Measurements from ENCODE around the gene SUPT20HL2. TPM values are rescaled to one million over a fixed set of nuclear protein-coding genes. Genes with fewer than 3 reads are reported as not detected.

SUPT20HL2 gene
- total RNA-seq, 1 experiment from 2014 or later, result not detected

- H3K4me1 Mint-ChIP-seq, result no peaks in the 10 kb centered on the region; a peak in 3 of 4 replicates
- Histone ChIP-seq H3K18ac (ENCODE audit: insufficient read length, low read depth, low read length) (no peak overlapping the region), H2BK20ac (ENCODE audit: low read depth, low read length, poor library complexity, severe bottlenecking) (no peak overlapping the region), H3K23me2 (ENCODE audit: insufficient read length, low read depth, low read length, poor library complexity, severe bottlenecking) (no peaks in the 10 kb centered on the region), H2BK120ac (ENCODE audit: low read depth, low read length, poor library complexity, severe bottlenecking) (no peak overlapping the region), H3K79me2 (ENCODE audit: insufficient read depth, low read length) (no peaks in the 10 kb centered on the region), H4K8ac (replicated peaks; ENCODE audit: insufficient read length, low read depth, low read length) (no peak overlapping the region), H4K5ac (ENCODE audit: insufficient read length, low read depth, low read length) (no peak overlapping the region), H2BK15ac (ENCODE audit: low read depth, low read length) (no peak overlapping the region), H3K4ac (ENCODE audit: low read depth, low read length) (no peak overlapping the region), H4K91ac (ENCODE audit: insufficient read length, low read depth, low read length) (no peak overlapping the region), H2BK5ac (ENCODE audit: insufficient read length, low read length) (no peak overlapping the region), H3K56ac (ENCODE audit: insufficient read length, low read depth, low read length) (no peak overlapping the region), H3K23ac (ENCODE audit: insufficient read length, low read depth, low read length) (no peak overlapping the region), H2AK5ac (ENCODE audit: insufficient read length, low read length) (no peak overlapping the region), H3K79me1 (ENCODE audit: insufficient read depth, low read depth, low read length, poor library complexity, severe bottlenecking) (no peaks in the 10 kb centered on the region), H3K14ac (ENCODE audit: insufficient read depth, low read length) (no peak overlapping the region), H2BK12ac (ENCODE audit: insufficient read length, low read depth, low read length) (no peak overlapping the region), H3K4me2 (ENCODE audit: insufficient read depth, insufficient read length, low read length) (no peak overlapping the region), H3K9ac (ENCODE audit: extremely low read depth, insufficient read length, low read length) (no peak overlapping the region), H3K27ac (ENCODE audit: insufficient read length, low read depth, low read length) (no peak overlapping the region), H4K20me1 (ENCODE audit: control insufficient read depth, insufficient read depth, insufficient read length) (no peaks in the 10 kb centered on the region), H3K9me3 (ENCODE audit: control insufficient read depth, low read depth, low read length) (no peaks in the 10 kb centered on the region), H2AFZ (ENCODE audit: low read length) (no peak overlapping the region), H3T11ph (ENCODE audit: low read length) (no peak overlapping the region), H3K27me3 (ENCODE audit: insufficient read depth, low read length) (no peaks in the 10 kb centered on the region), H3K4me1 (ENCODE audit: insufficient read depth, low read length) (no peaks in the 10 kb centered on the region)
- no peak overlapping the region for H3K27ac Mint-ChIP-seq
- peaks cover 2% of the 10 kb centered on the region; the same call in 1 of the 2 replicates for H3K27me3 Mint-ChIP-seq (ENCODE audit: low read depth)
- H3K4me3 Mint-ChIP-seq, result no peak overlapping the region
- no peak for TF ChIP-seq CTCF (conservative IDR thresholded peaks at IDR 0.05)
- H3K9me3 Mint-ChIP-seq, result no peaks in the 10 kb centered on the region
- H3K36me3 Mint-ChIP-seq (ENCODE audit: insufficient read depth in 1 of 3, low read depth in 3 of 3), result no peaks in the 10 kb centered on the region
- DNase-seq, result no peak
Measured at GRCh38 chrX:24339911-24340310, 26.0 kb upstream of the SUPT20HL2 start.
